K562 (cell line): ENCODE results near the gene RGMB. TPM values are rescaled to one million over a fixed set of nuclear protein-coding genes. Genes with fewer than 3 reads are reported as not detected.

Experiments
- ATAC-seq: fragments of 200-7000 bp; cut with Tn5 transposase; 3 replicates; pipeline ENCODE4 v1.9.1; 2020; ENCODE audit warnings: moderate library complexity
- BruUV-seq: library from RNA; stranded (reverse); fragments of 400-500 nt; replicated peaks from 2 replicates; lab custom pipeline; 2021; lab: Mats Ljungman, UMichigan
- CTCF ChIA-PET: fragments of 300-600 bp; formaldehyde crosslinking; extraction: SDS; loops from one replicate; lab custom pipeline; 2021; ENCODE audit warnings: low intra/inter-chr PET ratio; lab: Yijun Ruan, JAX
- POLR2A ChIA-PET: fragments of 300-600, 350-650 bp; sonication (Branson Sonifier 250); formaldehyde crosslinking; extraction: SDS; loops from one replicate; lab custom pipeline; 2021; ENCODE audit warnings: antibody characterized with exemption, inconsistent platforms; lab: Yijun Ruan, JAX
- DNase-seq, 4 experiments: peaks; one replicate each; pipeline versions ENCODE4 v3.0.0 to v3.0.0-alpha.2; 2011 to 2018; ENCODE audit warnings: low spot score in 3 of 4, mixed read lengths in 3 of 4; ENCODE audit errors: extremely low read depth in 1 of 4
- FAIRE-seq: peaks from 2 replicates; lab custom pipeline; 2011; peaks lifted over from hg19 to GRCh38; lab: Jason Lieb, UNC
- H2AFZ ChIP-seq: 2 replicates; pipeline ENCODE4 v1.6.0; 2011; ENCODE audit warnings: low read depth, low read length, control low read depth, inconsistent platforms
- H3K27ac ChIP-seq: fragments of 200-600 bp; 3 replicates; pipeline ENCODE4 v1.8.0; 2011; ENCODE audit warnings: low read depth, mild to moderate bottlenecking, control low read depth, inconsistent platforms, low read length, moderate library complexity, mixed read lengths; ENCODE audit errors: extremely low read depth
- H3K27me3 ChIP-seq, 2 experiments: fragments of 300-600 bp in 1 of 2; 2 replicates in 1 of 2; 3 replicates in 1 of 2; pipeline versions ENCODE4 v1.6.0 to v1.8.0; 2011; ENCODE audit warnings: inconsistent platforms in 2 of 2, low read length in 2 of 2, mild to moderate bottlenecking in 1 of 2, mixed read lengths in 1 of 2, moderate library complexity in 1 of 2; ENCODE audit not compliant: control insufficient read depth in 2 of 2, insufficient read depth in 2 of 2
- H3K36me3 ChIP-seq: fragments of 300-600 bp; 3 replicates; pipeline ENCODE4 v1.8.0; 2011; ENCODE audit warnings: mild to moderate bottlenecking, low read length, inconsistent platforms; ENCODE audit not compliant: control insufficient read depth, insufficient read depth
- H3K4me1 ChIP-seq, 2 experiments: fragments of 200-600 bp in 1 of 2; replicated peaks in 1 of 2; 2 replicates in 1 of 2; 3 replicates in 1 of 2; pipeline versions ENCODE4 v1.5.1 to v1.8.0; 2011; ENCODE audit warnings: inconsistent platforms in 2 of 2, low read length in 2 of 2, mild to moderate bottlenecking in 1 of 2, mixed read lengths in 1 of 2, moderate library complexity in 1 of 2; ENCODE audit not compliant: control insufficient read depth in 2 of 2, insufficient read depth in 2 of 2
- H3K4me2 ChIP-seq: 2 replicates; pipeline ENCODE4 v1.6.1; 2011; ENCODE audit warnings: low read length, control low read depth, inconsistent platforms, mixed read lengths; ENCODE audit not compliant: insufficient read depth
- H3K4me3 ChIP-seq: fragments of 200-600 bp; sonication (generic), shearing (Covaris generic); 2 replicates; pipeline ENCODE4 v1.5.1; 2016; ENCODE audit warnings: control low read depth, inconsistent platforms
- H3K79me2 ChIP-seq: fragments of 200-600 bp; 3 replicates; pipeline ENCODE4 v1.8.0; 2011; ENCODE audit warnings: low read length, inconsistent platforms; ENCODE audit not compliant: control insufficient read depth, insufficient read depth
- H3K9ac ChIP-seq, 2 experiments: 2 replicates each; pipeline versions ENCODE4 v1.6.0 to v1.6.1; 2011; ENCODE audit warnings: low read depth in 2 of 2, low read length in 2 of 2, control low read depth in 1 of 2, inconsistent platforms in 1 of 2, mild to moderate bottlenecking in 1 of 2, mixed read lengths in 1 of 2; ENCODE audit not compliant: insufficient read depth in 1 of 2
- H3K9me1 ChIP-seq: one replicate; pipeline ENCODE4 v1.6.0; 2011; ENCODE audit warnings: inconsistent platforms, mild to moderate bottlenecking, low read length, moderate library complexity; ENCODE audit not compliant: control insufficient read depth, insufficient read depth
- H3K9me3 ChIP-seq: replicated peaks from 2 replicates; pipeline ENCODE4 v1.5.1; 2011; ENCODE audit warnings: low read depth, low read length, inconsistent platforms; ENCODE audit not compliant: control insufficient read depth, insufficient read depth
- H4K20me1 ChIP-seq: replicated peaks from 2 replicates; pipeline ENCODE4 v1.6.1; 2011; ENCODE audit warnings: low read length, inconsistent platforms, mixed read lengths; ENCODE audit not compliant: control insufficient read depth, insufficient read depth
- CBX2 ChIP-seq: fragments of 200-600 bp; sonication (generic); IDR thresholded peaks from one replicate; pipeline ENCODE4 v1.6.1; 2012; ENCODE audit warnings: mild to moderate bottlenecking, low read length, inconsistent platforms; ENCODE audit not compliant: insufficient read depth, poor library complexity, severe bottlenecking
- DLX4 ChIP-seq: fragments of 250-450 bp; sonication (Bioruptor Pico); IDR thresholded peaks from 2 replicates; pipeline ENCODE4 v1.6.1; 2021; ENCODE audit warnings: mild to moderate bottlenecking
- HMGN3 ChIP-seq: IDR thresholded peaks from 2 replicates; pipeline ENCODE4 v1.6.1; 2011; ENCODE audit warnings: borderline replicate concordance, low read depth, mild to moderate bottlenecking, mixed read lengths, low read length; ENCODE audit not compliant: insufficient read length; ENCODE audit errors: extremely low read depth
- HNRNPL ChIP-seq: fragments of 200-400 bp; formaldehyde crosslinking; IDR thresholded peaks from 2 replicates; pipeline ENCODE4 v1.6.1; 2017; ENCODE audit warnings: low read depth, mild to moderate bottlenecking, low read length
- NR2C2 ChIP-seq, 2 experiments: fragments of 200-800 bp in 1 of 2; sonication (Bioruptor generic) in 1 of 2; sonication (generic) in 1 of 2; formaldehyde crosslinking in 1 of 2; IDR thresholded peaks; 2 replicates each; pipeline versions ENCODE4 v1.6.1 to v1.8.0; 2016 to 2022; ENCODE audit warnings: mild to moderate bottlenecking in 1 of 2, missing compliant biosample characterization in 1 of 2, missing genetic modification characterization in 1 of 2, missing genetic modification reagents in 1 of 2
- PCBP1 ChIP-seq: fragments of 200-400 bp; formaldehyde crosslinking; IDR thresholded peaks from 2 replicates; pipeline ENCODE4 v1.6.1; 2018; ENCODE audit warnings: mild to moderate bottlenecking, low read depth, low read length; ENCODE audit not compliant: poor library complexity, severe bottlenecking
- U2AF1 ChIP-seq: fragments of 200-400 bp; formaldehyde crosslinking; optimal IDR thresholded peaks from 2 replicates; pipeline ENCODE3; 2017; ENCODE audit warnings: mild to moderate bottlenecking, low read depth, low read length, moderate library complexity
- ZBTB43 ChIP-seq: sonication (generic); formaldehyde crosslinking; IDR thresholded peaks from 2 replicates; pipeline ENCODE4 v1.8.0; 2023; ENCODE audit warnings: mild to moderate bottlenecking, missing genetic modification reagents
- ZNF316 ChIP-seq: fragments of 450-650 bp; IDR thresholded peaks from 2 replicates; pipeline ENCODE4 v1.6.1; 2016
- ZNF695 ChIP-seq: fragments of 450-650 bp; formaldehyde crosslinking; IDR thresholded peaks from 2 replicates; pipeline ENCODE4 v1.4.0; 2020; ENCODE audit warnings: mild to moderate bottlenecking, moderate library complexity
- WGBS: fragments of 100-300 bp; shearing (Covaris generic); methylation state at CpG from one replicate; pipeline ENCODE4 v1.1.6; 2016; ENCODE audit warnings: low coverage, mixed read lengths; ENCODE audit not compliant: insufficient coverage; ENCODE audit errors: missing lambda C conversion rate; 5-methylcytosine and 5-hydroxymethylcytosine counted together
- in situ Hi-C: fragments of 300-500 bp; cut with MboI; formaldehyde crosslinking; loops from 4 replicates; pipeline ENCODE4 v1.15.0; 2018; ENCODE audit warnings: inconsistent platforms, mixed read lengths
- intact Hi-C: fragments of 100-400 bp; cut with micrococcal nuclease; formaldehyde crosslinking; loops from 2 replicates; pipeline ENCODE4 v1.14.2; 2022
- polyA plus RNA-seq, 8 experiments: library from polyadenylated mRNA; depleted of rRNA in 4 of 8; stranded (reverse) in 5 of 8; unstranded in 3 of 8; fragments of >200 nt; fragmentation: Nextera tagmentation in 2 of 8; fragmentation: Illumina TruSeq in 1 of 8; extraction: Ambion mirVana in 2 of 8; extraction: Trizol in 1 of 8; gene quantifications; 2 replicates each; pipeline versions ENCODE4 v1.2.1 to v1.2.3, GENCODE V29; 2011 to 2014; ENCODE audit warnings: inconsistent platforms in 1 of 8, missing spikeins in 1 of 8
- total RNA-seq, 7 experiments: library from RNA; depleted of rRNA in 6 of 7; stranded (reverse); fragments of >200 nt in 6 of 7; fragmentation: Illumina TruSeq in 2 of 7; extraction: Trizol in 2 of 7; gene quantifications; 2 replicates each; pipeline versions ENCODE4 v1.2.1 to v1.2.3, GENCODE V29; 2011 to 2021; ENCODE audit warnings: low replicate concordance in 1 of 7

Gene RGMB
- total and polyA plus RNA-seq, 9 of the 15 experiments (the other 6 are each of a cell fraction or from before 2014, with no cell fraction given), result 0.03 to 0.38 TPM; not detected in 7

GRCh38 chr5:98774192-98775033 is 950 bp downstream of the RGMB start:
- peak; percentile 47 for ATAC-seq
- WGBS, result 7% methylated on average over 53 of the region's 64 CpGs
- intact Hi-C loops, result no loop called here

More at GRCh38 chr5:98774192-98775033, 950 bp downstream of the RGMB start:
- Histone ChIP-seq H3K27me3 (peaks cover 13 to 36% of the 10 kb centered on the region in 2 experiments; a peak in 4 of 5 replicates), H4K20me1 (0 out of 2 replicates have a peak, but pooled peaks cover 2% of the 10 kb centered on the region), H2AFZ (no peak overlapping the region), H3K79me2 (no peaks in the 10 kb centered on the region), H3K4me3 (no peak overlapping the region), H3K9me3 (no peaks in the 10 kb centered on the region), H3K4me1 (peaks cover 0 to 25% of the 10 kb centered on the region in 2 experiments; a peak in 2 of 5 replicates), H3K27ac (no peak overlapping the region), H3K9ac (no peak overlapping the region; a peak in 1 of 4 replicates), H3K36me3 (no peaks in the 10 kb centered on the region), H3K4me2 (no peak overlapping the region; the same call in none of the 2 replicates), H3K9me1 (no peaks in the 10 kb centered on the region)
- BruUV-seq, result no TSS peak
- ChIA-PET POLR2A (no interaction called here), CTCF (no interaction called here)
- in situ Hi-C loops, result no loop called here
- TF ChIP-seq ZBTB43 (CRISPR knock-in tag) (no peak), U2AF1 (no peak), HMGN3 (no peak), NR2C2 (CRISPR knock-in tag; IDR thresholded peaks at IDR 0.05) (no peak), NR2C2 (tag; IDR thresholded peaks at IDR 0.05) (no peak), CBX2 (peak; percentile 43), ZNF316 (no peak), PCBP1 (peak; percentile 20), ZNF695 (no peak), DLX4 (CRISPR knock-in tag) (no peak), HNRNPL (no peak)
- DNase-seq (peak in 1 of 4 experiments; percentile 34), FAIRE-seq (no peak)
